GM18873 (cell line): ENCODE results near the gene TAF12.
"Not testable (repeated sequence)": the region's sequence is repeated elsewhere in the genome, so short reads cannot be mapped to it uniquely, and the experiment has no call there.

Experiments
- ATAC-seq: cut with Tn5 transposase; IDR thresholded peaks from one replicate; pipeline ENCODE4 v1.9.1; 2021; ENCODE audit warnings: mild to moderate bottlenecking, moderate library complexity, moderate number of reproducible peaks; ENCODE audit not compliant: unreplicated experiment, low FRiP score

Gene TAF12

GRCh38 chr1:28642847-28643635 is at the start of gene TAF12:
TSS of gene TAF12 (minus strand) at chr1:28643067. CDS start at chr1:28622081, 20,986 bp downstream.
- ATAC-seq = peak; percentile 58

GRCh38 chr1:28691627-28692026 is 48.8 kb upstream of the TAF12 start:
- ATAC-seq = not testable (repeated sequence)

GRCh38 chr1:28684937-28685336 is 42.1 kb upstream of the TAF12 start:
- ATAC-seq = no peak

- ATAC-seq = no peak
Measured at GRCh38 chr1:28682840-28683239, 40.0 kb upstream of the TAF12 start.

- ATAC-seq = no peak
Measured at GRCh38 chr1:28680151-28680550, 37.3 kb upstream of the TAF12 start.

GRCh38 chr1:28675924-28676257 is 33.0 kb upstream of the TAF12 start:
- ATAC-seq = no peak

GRCh38 chr1:28672971-28673370 is 30.1 kb upstream of the TAF12 start:
- ATAC-seq = not testable (repeated sequence)

GRCh38 chr1:28671254-28671780 is 28.4 kb upstream of the TAF12 start:
- no peak for ATAC-seq

GRCh38 chr1:28668956-28669723 is 26.3 kb upstream of the TAF12 start:
- no peak for ATAC-seq

GRCh38 chr1:28668191-28668955 is 25.5 kb upstream of the TAF12 start, which contains the start of gene GMEB1:
TSS of gene GMEB1 (plus strand) at chr1:28668784. CDS start at chr1:28683613, 14,829 bp downstream.
- ATAC-seq = peak; percentile 70

GRCh38 chr1:28666806-28667205 is 23.9 kb upstream of the TAF12 start:
- no peak for ATAC-seq

- no peak for ATAC-seq
Measured at GRCh38 chr1:28663871-28664470, 21.1 kb upstream of the TAF12 start.

- no peak for ATAC-seq
Measured at GRCh38 chr1:28656335-28656734, 13.5 kb upstream of the TAF12 start.

GRCh38 chr1:28655448-28656311 is 12.8 kb upstream of the TAF12 start:
- ATAC-seq = not testable (repeated sequence)

- not testable (repeated sequence) for ATAC-seq
Measured at GRCh38 chr1:28653870-28654269, 11.0 kb upstream of the TAF12 start.

- ATAC-seq = not testable (repeated sequence)
Measured at GRCh38 chr1:28653063-28653462, 10.2 kb upstream of the TAF12 start.

- peak; percentile 61 for ATAC-seq
Measured at GRCh38 chr1:28648474-28649198, 5.8 kb upstream of the TAF12 start, which contains the start of gene RNU11. TSS of gene RNU11 (plus strand) at chr1:28648600.

GRCh38 chr1:28648008-28648473 is 5.2 kb upstream of the TAF12 start:
- ATAC-seq = peak; percentile 59
